HT1080 (cell line): ENCODE measurements around the gene BRAT1. TPM values are rescaled to one million over a fixed set of nuclear protein-coding genes. Genes with fewer than 3 reads are reported as not detected.

ENCODE experiments used
- DNase-seq: peaks from one replicate; pipeline ENCODE4 v3.0.0-alpha.2; 2015; ENCODE audit warnings: low read depth
- small RNA-seq: library from RNA; depleted of rRNA; stranded (forward); fragments of <200 nt; gene quantifications from one replicate; pipeline ENCODE3, GENCODE V24; 2014
- total RNA-seq: library from RNA; depleted of rRNA; stranded (reverse); fragments of >200 nt; shearing (Covaris generic); gene quantifications from 2 replicates; pipeline ENCODE4 v1.2.3, GENCODE V29; 2014; rRNA removed

The BRAT1 gene
- total RNA-seq, 1 experiment from 2014 or later, result 56.2 TPM

- no peak for DNase-seq
Observed at GRCh38 chr7:2500701-2501100, 54.6 kb downstream of the BRAT1 start.

- DNase-seq, result no peak
Observed at GRCh38 chr7:2499719-2500430, 55.4 kb downstream of the BRAT1 start.

- DNase-seq, result no peak
Observed at GRCh38 chr7:2499181-2499580, 56.1 kb downstream of the BRAT1 start.

GRCh38 chr7:2498708-2499107 is 56.6 kb downstream of the BRAT1 start:
- no peak for DNase-seq

- no peak for DNase-seq
Observed at GRCh38 chr7:2497500-2498336, 57.6 kb downstream of the BRAT1 start.

GRCh38 chr7:2497065-2497464 is 58.3 kb downstream of the BRAT1 start:
- no peak for DNase-seq

- DNase-seq, result no peak
Observed at GRCh38 chr7:2496375-2496774, 58.9 kb downstream of the BRAT1 start.

GRCh38 chr7:2495418-2496299 is 59.7 kb downstream of the BRAT1 start:
- DNase-seq, result no peak

GRCh38 chr7:2494191-2495130 is 60.9 kb downstream of the BRAT1 start:
- no peak for DNase-seq

GRCh38 chr7:2493205-2494164 is 61.8 kb downstream of the BRAT1 start:
- no peak for DNase-seq

- no peak for DNase-seq
Observed at GRCh38 chr7:2492038-2492437, 63.3 kb downstream of the BRAT1 start.

- no peak for DNase-seq
Observed at GRCh38 chr7:2490181-2490651, 65.1 kb downstream of the BRAT1 start.

GRCh38 chr7:2488681-2489080 is 66.6 kb downstream of the BRAT1 start:
- DNase-seq, result no peak

GRCh38 chr7:2488272-2488645 is 67.1 kb downstream of the BRAT1 start:
- DNase-seq, result no peak

Small RNA genes lying within 50 kb of the gene (small RNA-seq; reads per million reads assigned to genes)
- gene MIR4648, result not detected

Other genes with a start within 250 kb of the BRAT1 start
- gene SNX8, start 241.1 kb downstream of the BRAT1 start, total RNA-seq, result 16.7 and 19.9 TPM in 2 replicates
- gene EIF3B, start 200.7 kb downstream of the BRAT1 start, total RNA-seq, result 248 and 258 TPM in 2 replicates
- 13.4 and 17.7 TPM in 2 replicates for gene CHST12, start 151.9 kb downstream of the BRAT1 start, total RNA-seq
- not detected in 2 replicates for gene GRIFIN, start 79.1 kb downstream of the BRAT1 start, total RNA-seq
- gene LFNG, start 35.8 kb downstream of the BRAT1 start, total RNA-seq, result 8.0 and 8.3 TPM in 2 replicates
- gene IQCE, start 3.5 kb upstream of the BRAT1 start, total RNA-seq, result 4.7 and 5.2 TPM in 2 replicates
- gene TTYH3, start 76.5 kb upstream of the BRAT1 start, total RNA-seq, result 16.6 and 24.8 TPM in 2 replicates
- not detected in 2 replicates for gene AMZ1, start 132.7 kb upstream of the BRAT1 start, total RNA-seq